HL-60 (cell line): ENCODE data around the gene IRAK1BP1.
A peak's percentile ranks its signal among the peaks of the same experiment; 100 is the strongest.

Experiments used
- DNase-seq, 2 experiments: peaks; one replicate each; pipeline ENCODE4 v3.0.0-alpha.2; 2010 to 2020; ENCODE audit warnings: low read depth in 1 of 2, low spot score in 1 of 2
- H3K27ac ChIP-seq: fragments of 250-450 bp; sonication (Bioruptor Pico); replicated peaks from 2 replicates; pipeline ENCODE4 v1.5.1; 2020; ENCODE audit warnings: mild to moderate bottlenecking, moderate library complexity
- H3K27me3 ChIP-seq: fragments of 250-450 bp; sonication (Bioruptor Pico); 2 replicates; pipeline ENCODE4 v1.5.1; 2021; ENCODE audit warnings: mild to moderate bottlenecking, moderate library complexity; ENCODE audit not compliant: insufficient read depth, poor library complexity, severe bottlenecking
- H3K4me3 ChIP-seq: replicated peaks from 2 replicates; pipeline ENCODE4 v1.5.1; 2011; ENCODE audit warnings: mild to moderate bottlenecking, control low read depth, low read length; ENCODE audit not compliant: insufficient read depth
- CTCF ChIP-seq: IDR thresholded peaks from one replicate; pipeline ENCODE4 v1.5.1; 2011; ENCODE audit warnings: low read length, control low read depth, inconsistent platforms; ENCODE audit not compliant: insufficient read depth
- GABPA ChIP-seq: IDR thresholded peaks from 2 replicates; pipeline ENCODE4 v1.6.1; 2012; ENCODE audit warnings: low read depth
- POLR2AphosphoS5 ChIP-seq: IDR thresholded peaks from 2 replicates; pipeline ENCODE4 v1.6.1; 2012; ENCODE audit warnings: low read depth
- REST ChIP-seq: IDR thresholded peaks from 2 replicates; pipeline ENCODE4 v1.6.1; 2012; ENCODE audit warnings: low read depth; ENCODE audit not compliant: insufficient replicate concordance
- SPI1 ChIP-seq: IDR thresholded peaks from 2 replicates; pipeline ENCODE4 v1.6.1; 2012; ENCODE audit warnings: low read depth, mild to moderate bottlenecking, borderline replicate concordance

IRAK1BP1 gene

GRCh38 chr6:78896227-78896626 is 28.9 kb downstream of the IRAK1BP1 start:
- Histone ChIP-seq H3K4me3 (no peak overlapping the region), H3K27ac (no peak overlapping the region), H3K27me3 (no peaks in the 10 kb centered on the region)
- no peak for DNase-seq
- TF ChIP-seq SPI1 (no peak), POLR2AphosphoS5 (no peak), GABPA (no peak), CTCF (no peak), REST (no peak)

GRCh38 chr6:78908621-78909020 is 41.3 kb downstream of the IRAK1BP1 start:
- DNase-seq: no peak
- TF ChIP-seq GABPA (no peak), POLR2AphosphoS5 (no peak), CTCF (no peak), SPI1 (no peak), REST (no peak)
- Histone ChIP-seq H3K4me3 (no peak overlapping the region), H3K27ac (no peak overlapping the region), H3K27me3 (no peaks in the 10 kb centered on the region)

- H3K27ac ChIP-seq: no peak overlapping the region
- peak; percentile 83; the same call in 1 of the 2 replicates for TF ChIP-seq SPI1
- TF ChIP-seq REST: no peak
- H3K27me3 ChIP-seq: no peaks in the 10 kb centered on the region
- no peak overlapping the region for H3K4me3 ChIP-seq
- peak; percentile 24 to 46 for DNase-seq
These were observed 42.0 kb downstream of the IRAK1BP1 start for GRCh38 chr6:78909391-78909790.

GRCh38 chr6:78910010-78910409 is 42.7 kb downstream of the IRAK1BP1 start:
- H3K4me3 ChIP-seq: no peak overlapping the region; the same call in 1 of the 2 replicates
- H3K27ac ChIP-seq: no peak overlapping the region
- no peaks in the 10 kb centered on the region for H3K27me3 ChIP-seq
- TF ChIP-seq GABPA (no peak), POLR2AphosphoS5 (no peak), SPI1 (no peak), REST (no peak), CTCF (no peak)
- no peak for DNase-seq
